ENCODE measurements around the gene TWIST2. TPM values are rescaled to one million over a fixed set of nuclear protein-coding genes. Genes with fewer than 3 reads are reported as not detected.

The TWIST2 gene
- total RNA-seq, 1 donor from 2014 or later = 0.16 TPM

DNA sequence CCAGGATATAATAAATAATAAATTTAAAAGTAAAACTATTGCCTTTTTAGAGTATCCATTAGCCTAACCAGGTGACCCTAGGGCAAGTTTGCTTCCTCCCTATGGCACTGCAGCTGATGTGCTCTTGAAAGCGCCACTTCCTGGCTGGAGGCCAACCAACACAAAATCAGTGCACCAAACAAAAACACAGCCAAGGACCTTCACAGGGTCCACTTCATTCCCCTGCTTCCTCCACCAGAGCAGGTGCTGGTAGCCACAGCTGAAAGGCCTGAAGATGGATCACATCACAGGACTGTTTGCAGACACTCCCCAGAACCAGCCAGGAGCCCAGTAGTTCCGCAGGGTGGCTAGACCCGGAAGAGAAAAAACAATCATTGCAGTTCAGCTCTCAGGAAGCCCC is 108.8 kb downstream of the TWIST2 start:
- no peak for DNase-seq
